ENCODE measurements around the gene ADCK2. TPM values are rescaled to one million over a fixed set of nuclear protein-coding genes. Genes with fewer than 3 reads are reported as not detected.
A peak's percentile ranks its signal among the peaks of the same experiment; 100 is the strongest.
"Not testable (repeated sequence)": the region's sequence is repeated elsewhere in the genome, so short reads cannot be mapped to it uniquely, and the experiment has no call there.

The ADCK2 gene
- total RNA-seq: 48.9 TPM

GRCh38 chr7:140672382-140673062, at the start of gene ADCK2:
Gene ADCK2, plus strand, starts transcription at chr7:140672945. Its CDS starts 386 bp downstream, at chr7:140673331.
- peak; percentile 93 for DNase-seq (ENCODE audit: low spot score in 2 of 2)
- FAIRE-seq: no peak

DNA sequence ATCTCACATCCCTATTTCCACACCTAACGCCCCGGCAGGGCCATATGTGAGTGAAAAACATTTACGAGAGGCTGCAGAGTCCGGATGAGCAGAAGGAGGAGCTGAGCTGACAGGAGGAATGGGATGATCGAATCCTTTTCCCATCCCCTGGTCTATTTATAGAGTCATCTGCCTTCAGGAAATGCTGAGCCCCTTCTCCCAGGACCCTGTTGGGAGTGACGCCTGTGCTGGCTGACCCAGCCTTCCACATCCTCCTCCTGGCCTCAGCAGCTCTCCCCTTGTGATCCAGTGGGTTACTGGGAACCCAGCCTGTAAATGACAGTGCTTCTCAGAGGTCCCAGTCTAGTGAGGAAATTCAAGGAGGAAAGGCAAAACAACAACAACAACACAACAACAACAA, 48.8 kb upstream of the ADCK2 start:
- no peak for FAIRE-seq
- DNase-seq (ENCODE audit: low spot score in 2 of 2): no peak

DNA sequence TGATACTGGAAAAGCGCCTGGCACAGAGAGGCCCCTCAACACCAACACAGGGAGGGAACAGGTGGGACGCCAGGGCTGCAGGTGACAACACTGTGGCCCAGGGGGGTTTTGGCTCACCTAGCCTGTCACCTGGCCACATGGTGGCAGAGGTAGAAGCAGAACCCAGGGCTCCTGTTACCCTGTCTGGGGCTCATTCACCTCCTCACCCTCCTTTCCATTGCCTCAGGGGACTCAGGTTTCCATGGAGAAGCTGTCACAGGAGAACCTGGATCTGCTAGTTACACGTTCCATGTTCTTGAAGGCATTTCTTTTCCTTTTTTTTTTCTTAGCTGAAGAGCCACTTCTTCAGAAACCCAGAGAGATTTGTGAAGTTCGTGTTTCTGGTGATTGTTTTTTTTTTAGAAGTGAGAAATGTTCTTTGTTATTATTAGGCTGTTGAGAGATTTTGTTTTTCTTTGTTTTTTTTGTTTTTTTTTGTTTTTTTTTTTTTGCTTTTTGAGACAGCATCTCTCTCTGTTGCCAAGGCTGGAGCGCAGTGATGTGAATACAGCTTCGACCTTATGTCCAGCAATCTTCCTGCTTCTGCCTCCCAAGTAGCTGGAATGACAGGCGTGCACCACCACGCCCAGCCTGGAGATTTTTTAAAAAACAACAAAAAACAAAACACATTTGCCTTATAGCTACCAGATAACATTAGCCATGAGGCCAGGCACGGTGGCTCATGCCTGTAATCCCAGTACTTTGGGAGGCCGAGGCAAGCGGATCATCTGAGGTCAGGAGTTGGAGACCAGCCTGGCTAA, 48.2 kb upstream of the ADCK2 start:
- FAIRE-seq: no peak
- DNase-seq (ENCODE audit: low spot score in 2 of 2): no peak

DNA sequence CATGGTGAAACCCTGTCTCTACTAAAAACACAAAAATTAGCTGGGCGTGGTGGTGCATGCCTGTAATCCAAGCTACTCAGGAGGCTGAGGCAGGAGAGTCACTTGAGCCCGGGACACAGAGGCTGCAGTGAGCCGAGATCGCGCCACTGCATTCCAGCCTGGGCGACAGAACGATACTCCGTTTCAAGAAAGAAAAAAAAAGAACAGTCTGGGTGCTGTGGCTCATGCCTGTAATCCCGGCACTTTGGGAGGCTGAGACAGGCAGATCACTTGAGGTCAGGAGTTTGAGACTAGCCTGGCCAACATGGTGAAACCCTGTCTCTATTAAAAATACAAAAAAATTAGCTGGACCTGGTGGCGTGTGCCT, 47.6 kb upstream of the ADCK2 start:
- FAIRE-seq; DNase-seq (ENCODE audit: low spot score in 2 of 2): not testable (repeated sequence)

- FAIRE-seq (no peak), DNase-seq (ENCODE audit: low spot score in 2 of 2) (peak in 1 of 2 donors; percentile 61)
These were observed 46.6 kb upstream of the ADCK2 start for GRCh38 chr7:140625908-140626868.

- DNase-seq (ENCODE audit: low spot score in 2 of 2) (no peak), FAIRE-seq (no peak)
These were observed 41.7 kb upstream of the ADCK2 start for GRCh38 chr7:140631021-140631420.

DNA sequence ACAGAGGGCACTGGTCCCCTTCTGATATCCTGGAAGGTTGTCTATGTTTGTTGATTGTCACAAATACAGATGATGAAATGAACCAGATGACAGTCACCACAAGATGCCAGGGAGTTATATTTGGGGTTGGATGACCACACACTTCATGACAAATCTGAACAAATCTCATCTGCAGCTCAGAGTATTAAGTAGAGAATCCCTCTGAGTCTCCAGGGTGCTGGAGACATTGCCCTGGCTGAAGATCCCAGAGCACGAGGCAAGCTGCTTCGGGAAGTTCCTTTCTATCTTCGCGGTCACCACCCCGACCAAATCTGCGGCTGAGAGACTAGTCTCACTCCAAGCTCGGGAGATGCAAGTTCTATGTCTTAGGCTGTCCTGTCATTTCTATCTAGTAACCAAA, 41.1 kb upstream of the ADCK2 start:
- no peak for FAIRE-seq
- no peak for DNase-seq (ENCODE audit: low spot score in 2 of 2)

DNA sequence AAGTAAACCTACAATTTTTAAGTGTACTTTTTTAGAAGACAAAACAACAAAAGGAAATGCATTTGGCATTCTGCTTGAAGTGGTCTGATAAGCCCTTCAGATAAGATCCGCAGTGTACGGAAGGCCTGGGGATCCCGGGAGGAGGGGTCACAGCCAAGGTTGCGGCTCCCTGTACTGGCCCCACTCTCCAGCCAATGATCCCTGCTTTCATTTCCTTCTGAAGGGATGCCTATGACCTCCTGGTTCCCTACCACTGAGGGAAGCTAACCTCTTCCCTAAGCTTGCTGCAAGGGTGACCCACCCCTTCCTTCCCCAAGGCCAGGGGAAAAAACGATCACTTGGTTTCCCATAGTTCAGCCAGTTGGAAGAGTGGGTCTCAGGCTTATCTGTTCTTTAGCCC, 37.4 kb upstream of the ADCK2 start:
- FAIRE-seq (no peak), DNase-seq (ENCODE audit: low spot score in 2 of 2) (no peak)

- DNase-seq (ENCODE audit: low spot score in 2 of 2) (no peak), FAIRE-seq (no peak)
These were observed 36.9 kb upstream of the ADCK2 start for GRCh38 chr7:140635816-140636215.

DNA sequence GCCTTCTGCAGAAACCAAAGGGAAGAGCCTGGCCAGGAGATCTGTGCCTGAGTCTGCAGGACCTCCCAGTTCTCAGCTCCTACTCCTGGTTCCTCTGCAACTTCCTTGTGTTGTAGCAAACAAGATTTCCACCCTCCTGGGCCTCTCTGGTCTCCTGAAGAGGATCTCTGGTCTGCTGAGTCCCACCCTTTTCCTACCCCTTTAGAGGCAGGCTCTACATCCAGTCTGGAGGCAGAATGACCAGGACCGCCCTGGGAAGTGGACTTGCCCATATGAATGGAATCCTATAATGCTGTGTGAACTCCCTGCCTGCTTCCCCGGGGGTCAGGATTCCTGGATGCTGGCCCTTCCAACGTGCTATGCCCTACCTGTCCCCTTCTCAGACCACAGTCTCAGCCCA, 35.3 kb upstream of the ADCK2 start:
- FAIRE-seq (no peak), DNase-seq (ENCODE audit: low spot score in 2 of 2) (no peak)

DNA sequence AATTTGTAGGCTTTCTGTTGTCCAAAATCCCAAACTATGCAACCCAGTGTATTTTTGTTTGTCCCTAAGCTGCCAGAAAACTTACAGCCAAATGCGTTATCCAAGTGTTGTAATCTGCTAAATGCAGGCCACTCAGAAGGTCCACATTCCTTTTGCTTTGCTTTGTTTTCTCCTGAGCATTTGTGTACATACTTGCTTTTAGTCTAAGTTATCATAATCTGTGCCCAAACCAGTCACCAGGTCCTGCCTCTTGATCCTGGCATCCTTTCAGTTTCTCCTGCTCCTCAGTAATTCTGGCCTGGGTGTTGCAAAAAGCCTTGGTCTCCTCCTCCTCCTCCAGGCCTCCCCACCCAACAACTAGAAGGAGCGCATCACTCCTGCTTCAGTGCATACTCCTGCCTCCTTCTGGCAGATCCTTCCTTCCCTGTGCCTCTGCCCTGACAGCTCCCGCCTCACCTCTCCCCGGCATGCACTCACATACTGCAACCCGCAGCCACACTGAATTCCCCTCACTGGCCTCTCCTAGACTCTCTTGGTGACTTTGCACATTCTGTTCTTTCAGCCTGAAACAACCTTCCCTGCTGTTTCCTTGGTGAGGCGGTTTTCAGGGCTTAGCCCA, 34.5 kb upstream of the ADCK2 start:
- FAIRE-seq: no peak
- DNase-seq (ENCODE audit: low spot score in 2 of 2): no peak

- FAIRE-seq (no peak), DNase-seq (ENCODE audit: low spot score in 2 of 2) (no peak)
These were observed 33.2 kb upstream of the ADCK2 start for GRCh38 chr7:140639366-140640053.

DNA sequence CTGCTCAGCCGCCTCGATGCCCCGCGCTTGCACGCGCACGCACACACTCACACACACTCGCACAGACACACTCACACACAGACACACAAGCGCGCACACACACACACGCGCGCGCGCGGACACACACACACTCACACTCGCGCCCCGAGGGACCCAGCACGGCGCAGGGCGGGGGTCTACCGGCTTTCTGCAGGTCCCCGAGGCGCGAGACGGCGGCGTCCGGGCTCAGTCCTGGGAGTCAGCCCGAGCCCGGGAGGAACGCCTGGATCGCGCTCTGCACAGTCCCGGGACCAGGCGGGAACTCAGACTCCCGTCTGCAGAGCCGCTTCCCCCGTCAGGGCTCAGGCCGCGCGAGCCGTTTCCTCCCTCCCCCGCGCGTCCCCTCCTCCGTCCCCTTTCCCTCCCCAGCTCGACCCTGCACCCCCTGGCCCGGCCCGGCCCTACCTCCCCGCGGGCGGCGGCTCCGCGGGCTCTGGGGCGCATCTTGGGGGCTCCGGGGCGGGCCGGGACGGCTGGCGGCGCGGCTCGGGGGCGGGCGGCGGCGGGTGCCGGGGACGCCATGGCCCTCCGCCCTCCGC, 32.6 kb upstream of the ADCK2 start:
- peak in 1 of 2 donors; percentile 57 for DNase-seq (ENCODE audit: low spot score in 2 of 2)
- no peak for FAIRE-seq

DNA sequence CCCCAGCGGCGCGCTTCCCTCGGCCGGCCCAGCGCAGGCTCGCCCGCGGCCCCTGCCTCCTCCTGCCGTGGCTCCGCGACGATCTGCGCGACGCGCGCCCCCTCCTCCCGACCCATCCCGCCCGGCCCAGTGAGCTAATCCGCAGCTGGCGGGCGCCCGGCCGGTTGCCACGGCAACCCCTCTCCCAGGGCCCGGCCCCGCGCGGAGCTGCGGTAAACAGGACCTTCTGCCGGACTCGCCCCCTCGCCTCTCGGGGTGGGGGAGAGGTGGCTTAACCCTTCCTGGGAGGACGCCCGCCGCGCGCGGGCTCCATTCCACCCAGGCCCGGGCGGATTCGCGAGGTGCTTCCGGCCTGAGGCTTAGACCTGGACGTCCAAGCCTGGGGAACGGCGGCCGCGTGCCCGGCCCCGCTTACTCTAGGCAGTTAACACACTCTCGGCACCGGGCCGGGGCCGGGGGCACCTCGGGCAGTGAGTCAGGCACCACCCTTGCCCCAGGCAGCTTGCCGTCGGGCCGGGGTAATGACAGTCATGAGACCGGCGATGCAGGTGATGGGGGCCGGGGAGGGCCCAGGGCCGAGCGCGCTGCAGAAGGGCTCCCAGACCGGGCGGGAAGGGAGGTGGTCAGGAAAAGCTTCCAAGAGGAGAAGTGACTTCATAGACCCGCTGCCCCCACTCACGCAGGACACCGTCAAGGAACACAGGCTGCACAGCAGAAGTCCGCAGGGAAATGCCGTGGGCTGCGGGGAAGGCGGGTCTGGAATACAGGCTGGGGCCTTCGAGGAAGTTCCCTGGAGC, 31.8 kb upstream of the ADCK2 start, which contains the start of gene DENND2A:
TSS of gene DENND2A (minus strand) at position 87 of the 797 bp plus-strand sequence. CDS start 38,416 bp downstream, outside the sequence.
- FAIRE-seq (no peak), DNase-seq (ENCODE audit: low spot score in 2 of 2) (peak; percentile 85 to 87)

GRCh38 chr7:140641524-140642195, 31.1 kb upstream of the ADCK2 start:
- no peak for DNase-seq (ENCODE audit: low spot score in 2 of 2)

DNA sequence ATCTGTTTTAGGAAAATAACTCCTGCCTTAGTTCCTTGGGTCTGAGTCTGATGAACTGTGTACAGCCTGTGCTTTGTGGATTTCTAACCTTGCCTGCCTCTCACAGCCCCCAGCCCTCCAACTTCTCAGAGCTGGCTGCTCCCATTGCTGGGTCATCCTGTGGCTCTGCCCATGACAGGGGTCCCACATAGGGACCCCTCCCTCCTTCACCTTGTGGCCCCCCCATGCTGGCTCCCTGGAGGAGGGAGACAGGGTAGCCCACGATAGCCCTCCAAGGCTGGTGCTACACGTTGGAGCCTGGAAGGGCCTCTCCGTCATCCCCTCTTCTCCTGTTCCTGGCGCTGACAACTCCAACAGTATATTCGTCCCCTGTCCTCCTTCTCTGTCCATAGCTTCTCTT, 29.3 kb upstream of the ADCK2 start:
- FAIRE-seq: no peak
- DNase-seq (ENCODE audit: low spot score in 2 of 2): no peak

More at GRCh38 chr7:140641524-140642195, 31.1 kb upstream of the ADCK2 start:
- no peak for FAIRE-seq

DNA sequence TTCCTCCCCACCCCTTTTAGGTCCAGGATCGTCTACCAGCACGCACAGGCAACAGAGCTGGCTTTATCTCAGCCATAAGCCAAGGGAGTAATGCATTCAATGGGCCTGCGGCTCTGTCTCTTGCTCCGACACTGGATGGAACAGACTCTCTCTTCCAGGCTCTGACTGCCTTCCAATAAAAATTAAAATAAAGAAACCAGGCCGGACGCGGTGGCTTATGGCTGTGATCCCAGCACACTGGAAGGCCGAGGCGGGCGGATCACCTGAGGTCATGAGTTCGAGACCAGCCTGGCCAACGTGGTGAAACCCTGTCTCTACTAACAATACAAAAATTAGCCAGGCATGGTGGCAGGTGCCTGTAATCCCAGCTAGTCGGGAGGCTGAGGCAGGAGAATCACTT, 28.0 kb upstream of the ADCK2 start:
- FAIRE-seq; DNase-seq (ENCODE audit: low spot score in 2 of 2): not testable (repeated sequence)
